Erythroblast (primary cell): Measurements from ENCODE around the gene RRM2.
A peak's percentile ranks its signal among the peaks of the same experiment; 100 is the strongest.

Experiments
- DNase-seq, 2 experiments: peaks; one replicate each; lab custom pipeline; 2025; lab: John Stamatoyannopoulos, UW
- GATA1 ChIP-seq: IDR thresholded peaks from 2 replicates; pipeline ENCODE4 v1.6.1; 2011; ENCODE audit warnings: low read depth, mild to moderate bottlenecking, control low read depth, low read length, moderate library complexity
- POLR2A ChIP-seq: IDR thresholded peaks from 2 replicates; pipeline ENCODE4 v1.6.1; 2011; ENCODE audit warnings: mild to moderate bottlenecking, low read length

The RRM2 gene

GRCh38 chr2:10161206-10161931 is 38.8 kb downstream of the RRM2 start:
- peak in 1 of 2 experiments; percentile 16 for DNase-seq
- TF ChIP-seq POLR2A (no peak), GATA1 (no peak)

DNA sequence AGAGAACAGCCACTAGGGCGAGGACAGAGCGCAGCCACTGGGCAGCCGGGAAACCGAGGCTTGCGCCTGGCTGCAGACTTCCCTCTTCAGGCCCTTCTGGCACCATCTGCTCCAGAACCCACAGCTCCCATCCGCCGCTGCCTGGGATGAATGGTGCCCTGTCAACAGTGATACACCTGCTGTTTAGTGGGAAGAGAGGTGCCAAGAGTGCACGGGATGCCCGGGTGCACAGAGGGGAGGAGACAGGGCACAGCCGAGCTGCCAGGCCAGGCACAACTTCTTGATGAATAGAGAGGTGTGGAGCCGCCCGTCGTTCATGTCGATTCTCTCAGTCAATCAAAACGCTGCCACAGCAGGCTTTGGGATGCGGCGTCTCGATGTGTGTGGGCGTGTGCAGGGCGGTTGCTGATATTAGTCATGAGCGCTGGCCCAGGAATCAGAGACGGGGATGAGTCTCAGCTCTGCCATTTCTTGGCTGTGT is 39.5 kb downstream of the RRM2 start:
- no peak for DNase-seq

DNA sequence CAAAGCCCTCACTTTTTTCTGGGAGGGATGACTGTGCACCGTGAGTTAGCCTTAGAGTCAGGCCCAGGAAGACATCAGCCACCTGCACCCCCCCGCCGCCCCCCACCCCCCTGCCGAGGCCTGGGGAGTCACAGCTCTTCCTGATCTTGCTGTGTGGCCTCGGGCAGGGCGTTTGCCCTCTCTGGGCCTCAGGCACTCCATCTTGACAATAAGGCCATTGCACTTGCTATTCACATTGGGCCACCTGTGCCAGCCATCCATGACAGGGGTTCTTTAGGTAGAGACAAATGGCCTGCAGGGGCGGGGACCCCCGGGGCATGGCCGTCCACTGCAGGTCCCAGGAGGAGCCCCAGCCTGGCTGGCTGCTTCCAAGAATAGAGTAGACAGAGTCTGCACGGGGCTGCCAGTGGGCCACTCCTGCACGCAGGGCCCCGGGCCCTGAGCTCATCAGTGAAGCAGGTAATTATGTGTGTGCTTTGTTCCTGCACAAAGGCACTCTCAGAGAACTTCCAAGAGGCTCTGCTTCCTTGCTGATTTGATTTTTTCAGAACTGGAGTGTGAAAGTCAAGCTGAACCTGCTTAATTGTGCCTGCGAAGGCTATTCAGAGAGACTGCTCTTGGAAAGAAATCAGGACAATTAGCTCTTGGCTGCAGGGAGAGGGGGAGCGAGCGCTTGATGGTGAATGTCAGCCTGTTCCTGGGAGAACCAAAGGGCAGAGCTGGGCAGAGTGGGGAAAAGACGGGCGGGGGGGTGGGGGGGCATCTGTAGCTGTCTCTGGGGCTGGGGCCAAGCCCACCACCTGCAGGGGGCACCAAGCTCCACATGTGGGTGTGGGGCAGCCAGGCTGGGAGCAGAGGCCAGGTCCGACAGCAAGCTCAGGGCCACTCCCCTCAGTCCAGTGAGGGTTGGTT is 40.3 kb downstream of the RRM2 start:
- TF ChIP-seq GATA1 (no peak), POLR2A (no peak)
- DNase-seq = peak in 1 of 2 experiments; percentile 15

More for the DNA sequence above, 39.5 kb downstream of the RRM2 start:
- TF ChIP-seq GATA1 (no peak), POLR2A (no peak)

DNA sequence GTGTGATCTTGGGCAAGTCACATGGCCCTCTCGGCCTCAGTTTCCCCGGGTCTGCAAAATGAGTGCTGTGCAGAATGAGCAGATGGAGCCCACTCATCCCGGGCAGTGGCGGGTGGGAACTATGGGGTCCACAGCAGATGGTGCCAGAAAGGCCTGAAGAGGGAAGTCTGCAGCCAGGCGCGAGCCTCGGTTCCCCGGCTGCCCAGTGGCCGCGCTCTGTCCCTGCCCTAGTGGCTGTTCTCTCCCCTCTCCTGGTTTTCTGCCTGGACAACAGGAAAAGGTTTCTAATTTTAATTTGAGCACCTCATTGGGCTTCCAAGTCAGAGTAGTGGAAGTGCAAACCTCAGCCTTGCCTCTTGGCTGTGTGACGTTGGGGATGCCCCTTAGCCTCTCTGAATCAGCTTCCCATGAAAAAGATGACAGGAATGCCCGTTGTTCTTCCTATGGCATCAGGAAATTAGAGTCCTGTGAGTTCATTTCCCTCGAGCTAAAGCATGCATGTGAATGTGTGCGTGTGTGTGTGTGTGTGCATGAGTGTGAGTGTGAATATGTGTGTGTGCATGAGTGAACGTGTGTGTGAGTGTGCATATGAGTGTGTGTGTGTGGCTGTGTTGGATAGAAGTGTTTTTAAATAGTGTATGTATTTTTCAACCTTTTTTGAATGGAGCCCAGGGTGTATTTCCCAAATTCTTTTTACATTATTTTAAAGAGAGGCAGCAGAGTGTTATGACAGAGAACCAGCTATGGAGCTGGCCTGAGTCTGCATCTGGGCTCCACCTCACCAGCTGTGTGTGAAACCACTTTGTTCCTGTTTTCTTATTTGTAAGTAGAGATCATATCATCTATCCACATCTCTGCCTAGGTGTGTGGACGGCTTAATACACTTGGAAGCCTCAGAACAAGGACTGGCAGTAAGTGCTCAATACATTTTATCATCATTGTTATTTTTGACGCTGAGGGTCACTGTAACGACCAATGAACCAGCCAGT is 41.3 kb downstream of the RRM2 start:
- peak in 1 of 2 experiments; percentile 17 for DNase-seq
- TF ChIP-seq GATA1 = no peak
- no peak for TF ChIP-seq POLR2A

- TF ChIP-seq POLR2A (no peak), GATA1 (no peak)
- DNase-seq = peak; percentile 17 to 27
These were observed 42.1 kb downstream of the RRM2 start for GRCh38 chr2:10164601-10165000.

DNA sequence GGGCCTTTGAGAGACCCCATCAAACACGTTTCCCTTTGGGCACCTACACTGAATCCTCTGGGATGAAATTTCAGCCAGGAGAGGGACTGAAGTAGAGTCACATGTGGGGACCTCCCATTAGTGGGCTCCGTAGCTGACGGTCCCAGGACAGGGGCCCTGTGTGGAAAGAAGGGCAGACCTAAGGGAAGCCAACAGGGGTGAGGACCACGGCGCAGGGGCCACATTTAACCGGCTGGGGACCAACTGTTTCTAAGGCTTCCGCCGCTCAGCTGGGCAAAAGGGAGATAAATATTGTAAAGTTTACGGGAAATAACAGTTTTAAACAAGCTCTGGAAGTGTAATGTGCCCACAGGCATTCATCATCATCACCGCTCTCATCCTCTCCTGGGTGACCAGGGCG is 42.7 kb downstream of the RRM2 start:
- TF ChIP-seq POLR2A (no peak), GATA1 (no peak)
- DNase-seq = no peak

- no peak for TF ChIP-seq GATA1
- no peak for TF ChIP-seq POLR2A
These were observed 43.5 kb downstream of the RRM2 start for GRCh38 chr2:10165861-10166675.

DNA sequence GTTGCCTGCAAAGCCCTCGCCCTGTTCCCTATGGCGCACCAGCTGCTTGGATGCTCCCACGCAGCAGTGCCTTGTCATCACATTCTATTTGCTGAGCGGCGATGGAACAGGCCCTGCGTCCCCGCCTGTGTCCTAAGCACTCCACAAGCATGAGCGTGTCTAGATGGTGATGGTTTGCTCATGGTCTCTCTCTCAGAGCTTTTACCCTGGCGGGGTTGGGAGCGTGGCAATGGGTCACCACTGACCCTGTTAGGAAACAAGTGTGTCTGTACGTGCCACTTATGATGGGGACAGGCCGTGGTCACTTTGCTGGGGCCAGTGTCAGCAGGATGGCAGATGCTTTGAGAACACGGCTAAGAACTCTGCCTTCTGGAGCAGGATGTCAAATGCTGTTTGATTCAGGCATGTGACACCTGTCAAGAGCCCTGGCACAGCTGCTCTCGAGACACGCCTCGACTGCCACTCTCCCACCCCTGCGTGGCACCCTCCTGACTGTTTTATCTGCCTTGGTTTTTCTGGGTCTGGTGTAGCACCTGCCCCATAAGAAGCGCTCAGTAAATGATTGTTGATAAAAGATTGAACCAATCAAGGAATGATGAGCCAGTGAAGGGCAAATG is 44.2 kb downstream of the RRM2 start:
- no peak for TF ChIP-seq POLR2A
- no peak for TF ChIP-seq GATA1
- no peak for DNase-seq

More at GRCh38 chr2:10165861-10166675, 43.5 kb downstream of the RRM2 start:
- no peak for DNase-seq

DNA sequence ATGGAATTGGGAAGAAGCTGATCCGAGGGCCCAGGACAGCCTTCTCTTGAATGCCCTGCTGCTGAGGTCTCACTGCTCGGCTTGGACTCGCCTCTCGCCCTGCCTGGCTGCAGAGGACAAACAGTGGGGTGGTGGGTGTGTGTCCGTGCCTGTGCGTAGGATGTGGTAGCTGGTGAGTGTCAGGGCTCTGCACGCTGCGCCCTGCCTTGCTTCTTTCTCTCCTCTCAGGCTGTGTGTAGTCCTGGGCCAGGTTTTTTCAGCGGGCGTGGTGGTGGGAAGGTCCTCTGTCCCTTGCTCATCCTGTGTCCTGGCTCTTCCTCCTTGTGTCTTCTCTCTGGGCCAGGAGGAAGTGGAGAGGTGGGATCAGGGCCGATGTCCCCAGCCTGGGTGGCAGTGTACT is 44.8 kb downstream of the RRM2 start:
- TF ChIP-seq GATA1 = no peak
- no peak for TF ChIP-seq POLR2A
- DNase-seq = no peak

DNA sequence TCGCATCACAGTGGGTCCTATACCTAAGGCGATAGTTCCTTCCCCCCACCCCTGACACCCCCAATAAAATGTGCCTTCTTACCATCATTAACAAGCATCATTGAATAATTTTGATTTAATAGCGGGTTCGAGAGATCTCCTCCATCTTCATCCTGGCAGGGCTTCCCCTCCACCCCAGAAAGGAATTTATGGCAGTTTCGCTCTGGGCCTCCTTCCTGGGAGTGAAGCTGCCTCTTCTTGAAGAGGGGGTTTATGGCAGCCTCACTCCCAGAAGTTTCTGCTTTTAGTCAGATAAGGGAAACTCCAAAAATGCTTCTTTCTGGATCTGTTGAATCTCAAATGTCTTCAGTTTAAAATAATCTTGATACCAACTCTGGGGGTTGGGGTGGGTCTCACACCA is 45.7 kb downstream of the RRM2 start:
- TF ChIP-seq GATA1 (no peak), POLR2A (no peak)
- no peak for DNase-seq

DNA sequence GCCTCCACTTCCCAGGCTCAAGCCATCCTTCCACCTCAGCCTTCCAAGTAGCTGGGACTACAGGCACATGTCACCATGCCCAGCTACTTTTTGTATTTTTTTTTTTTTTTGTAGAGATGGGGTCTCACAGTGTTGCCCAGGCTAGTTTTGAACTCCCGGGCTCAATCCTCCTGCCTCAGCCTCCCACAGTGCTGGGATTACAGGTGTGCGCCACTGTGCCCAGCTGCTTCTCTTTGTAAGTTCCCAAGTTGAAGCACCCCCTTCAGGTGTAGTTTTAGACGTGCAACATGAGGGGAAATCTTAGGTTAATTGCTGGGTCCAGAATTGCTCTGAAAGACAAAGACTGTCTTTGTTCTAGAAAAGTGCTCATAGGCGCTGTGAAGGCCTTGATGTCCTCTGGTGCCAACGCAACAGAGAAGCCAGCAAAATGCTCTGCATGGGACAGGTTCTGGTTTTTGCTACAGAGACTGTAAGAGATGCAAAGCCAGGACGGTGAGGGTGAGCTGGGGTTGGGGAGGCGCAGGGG is 46.6 kb downstream of the RRM2 start:
- DNase-seq = no peak
- no peak for TF ChIP-seq GATA1
- no peak for TF ChIP-seq POLR2A
